Endothelial cell of umbilical vein (primary cell): Measurements from ENCODE around the gene GALNT17. TPM values are rescaled to one million over a fixed set of nuclear protein-coding genes. Genes with fewer than 3 reads are reported as not detected.

ENCODE experiments used
- BruUV-seq: library from RNA; stranded (reverse); fragments of 400-500 nt; replicated peaks from 2 replicates; lab custom pipeline; 2021; lab: Mats Ljungman, UMichigan
- CTCF ChIA-PET: fragments of 300-600, 350-600 bp; sonication (Branson Sonifier 250); formaldehyde crosslinking; loops from one replicate; lab custom pipeline; 2021; ENCODE audit warnings: antibody characterized with exemption, inconsistent platforms; lab: Charles Lee
- POLR2A ChIA-PET: fragments of 300-600, 350-600 bp; sonication (Branson Sonifier 250); formaldehyde crosslinking; loops from one replicate; lab custom pipeline; 2021; ENCODE audit warnings: antibody characterized with exemption, inconsistent platforms; lab: Charles Lee
- DNase-seq: peaks from one replicate; pipeline ENCODE4 v3.0.0-alpha.2; 2011; ENCODE audit warnings: low read depth, low spot score
- FAIRE-seq: peaks from 2 replicates; lab custom pipeline; 2011; peaks lifted over from hg19 to GRCh38; lab: Jason Lieb, UNC
- H2AFZ ChIP-seq: 2 replicates; pipeline ENCODE4 v1.6.0; 2012; ENCODE audit warnings: low read depth, low read length, control low read depth, inconsistent platforms
- H3K27ac ChIP-seq: 2 replicates; pipeline ENCODE4 v1.5.1; 2011; ENCODE audit warnings: low read depth, mild to moderate bottlenecking, control low read depth, low read length, moderate library complexity; ENCODE audit not compliant: insufficient read depth
- H3K27me3 ChIP-seq, 2 experiments: 2 replicates each; pipeline versions ENCODE4 v1.6.0 to v1.6.1; 2011; ENCODE audit warnings: low read length in 2 of 2, mixed read lengths in 1 of 2; ENCODE audit not compliant: control insufficient read depth in 2 of 2, insufficient read depth in 2 of 2
- H3K36me3 ChIP-seq, 2 experiments: 2 replicates in 1 of 2; 3 replicates in 1 of 2; pipeline ENCODE4 v1.5.1; 2011; ENCODE audit warnings: low read length in 2 of 2, mild to moderate bottlenecking in 1 of 2, moderate library complexity in 1 of 2; ENCODE audit not compliant: control insufficient read depth in 2 of 2, insufficient read depth in 2 of 2; ENCODE audit errors: extremely low read depth in 1 of 2
- H3K4me1 ChIP-seq: 3 replicates; pipeline ENCODE4 v1.5.1; 2011; ENCODE audit warnings: mild to moderate bottlenecking, low read length; ENCODE audit not compliant: control insufficient read depth, insufficient read depth; ENCODE audit errors: extremely low read depth
- H3K4me2 ChIP-seq: 2 replicates; pipeline ENCODE4 v1.6.1; 2011; ENCODE audit warnings: low read length, control low read depth, mixed read lengths; ENCODE audit not compliant: insufficient read depth
- H3K4me3 ChIP-seq, 3 experiments: fragments of 200-600 bp in 1 of 3; sonication (generic), shearing (Covaris generic) in 1 of 3; replicated peaks in 1 of 3; 2 replicates each; pipeline ENCODE4 v1.5.1; 2011 to 2016; ENCODE audit warnings: control low read depth in 3 of 3, low read length in 3 of 3, mild to moderate bottlenecking in 2 of 3, inconsistent platforms in 1 of 3, low read depth in 1 of 3, moderate library complexity in 1 of 3; ENCODE audit not compliant: insufficient read depth in 1 of 3
- H3K79me2 ChIP-seq: 2 replicates; pipeline ENCODE4 v1.6.0; 2012; ENCODE audit warnings: low read length, inconsistent platforms; ENCODE audit not compliant: control insufficient read depth, insufficient read depth
- H3K9ac ChIP-seq: replicated peaks from 2 replicates; pipeline ENCODE3; 2011; ENCODE audit warnings: low read length, control low read depth; ENCODE audit not compliant: insufficient read depth; ENCODE audit errors: extremely low read depth
- H3K9me1 ChIP-seq: replicated peaks from 3 replicates; pipeline ENCODE4 v1.6.0; 2011; ENCODE audit warnings: mild to moderate bottlenecking, low read length; ENCODE audit not compliant: control insufficient read depth, insufficient read depth; ENCODE audit errors: extremely low read depth
- H3K9me3 ChIP-seq: replicated peaks from 2 replicates; pipeline ENCODE4 v1.5.1; 2012; ENCODE audit warnings: low read length, inconsistent platforms; ENCODE audit not compliant: control insufficient read depth, insufficient read depth
- H4K20me1 ChIP-seq: replicated peaks from 2 replicates; pipeline ENCODE3; 2011; ENCODE audit warnings: mild to moderate bottlenecking, low read length; ENCODE audit not compliant: control insufficient read depth, insufficient read depth; ENCODE audit errors: extremely low read depth
- EZH2 ChIP-seq: IDR thresholded peaks from 2 replicates; pipeline ENCODE4 v1.6.1; 2012; ENCODE audit warnings: borderline replicate concordance, low read depth, mild to moderate bottlenecking, moderate library complexity, low read length, inconsistent platforms; ENCODE audit not compliant: severe bottlenecking
- FOS ChIP-seq: IDR thresholded peaks from 2 replicates; pipeline ENCODE4 v1.6.1; 2011; ENCODE audit warnings: mild to moderate bottlenecking, low read length, moderate library complexity, borderline replicate concordance; ENCODE audit not compliant: insufficient read depth
- GATA2 ChIP-seq: IDR thresholded peaks from 2 replicates; pipeline ENCODE4 v1.7.0; 2011; ENCODE audit warnings: low read depth, mild to moderate bottlenecking, moderate library complexity, mixed read lengths, low read length; ENCODE audit not compliant: insufficient read length, insufficient read depth
- JUN ChIP-seq: IDR thresholded peaks from 2 replicates; pipeline ENCODE4 v1.6.1; 2011; ENCODE audit warnings: borderline replicate concordance, low read depth; ENCODE audit not compliant: insufficient read length, insufficient read depth
- MAX ChIP-seq: IDR thresholded peaks from 2 replicates; pipeline ENCODE4 v1.6.1; 2011; ENCODE audit not compliant: insufficient read depth, insufficient read length
- MYC ChIP-seq: IDR thresholded peaks from one replicate; pipeline ENCODE4 v1.6.1; 2011; ENCODE audit warnings: mild to moderate bottlenecking, low read depth, low read length
- POLR2A ChIP-seq: IDR thresholded peaks from 2 replicates; pipeline ENCODE4 v1.6.1; 2012; ENCODE audit warnings: low read depth, mild to moderate bottlenecking, control low read depth, low read length
- POLR2AphosphoS5 ChIP-seq: IDR thresholded peaks from 2 replicates; pipeline ENCODE4 v1.6.1; 2012; ENCODE audit warnings: low read depth, mild to moderate bottlenecking, control low read depth, low read length, moderate library complexity; ENCODE audit not compliant: insufficient read depth
- dilution Hi-C: fragments of 300-500 bp; cut with MboI; formaldehyde crosslinking; loops from one replicate; pipeline ENCODE4 v1.15.0; 2019; ENCODE audit warnings: low sequenced_read_pairs; ENCODE audit not compliant: extremely low pct_ligation_motif_present
- intact Hi-C: fragments of 100-400 bp; cut with micrococcal nuclease; formaldehyde crosslinking; loops from one replicate; pipeline ENCODE4 v1.10.0; 2022
- polyA plus RNA-seq, 4 experiments: library from polyadenylated mRNA; depleted of rRNA in 3 of 4; stranded (reverse) in 3 of 4; unstranded in 1 of 4; fragments of >200 nt; gene quantifications; 2 replicates each; pipeline versions ENCODE4 v1.2.1 to v1.2.3, GENCODE V29; 2011 to 2012; ENCODE audit warnings: missing spikeins in 1 of 4
- total RNA-seq: library from RNA; stranded (reverse); gene quantifications from 2 replicates; pipeline ENCODE4 v1.2.3, GENCODE V29; 2021
- TF ChIP-seq, protein P1 (sequence below), 2 donors: IDR thresholded peaks; 1 replicate in 1 of 2; 2 replicates in 1 of 2; pipeline ENCODE4 v1.5.1; 2011; ENCODE audit warnings: low read length in 2 of 2, mild to moderate bottlenecking in 2 of 2, moderate library complexity in 2 of 2, control low read depth in 1 of 2, inconsistent platforms in 1 of 2, low read depth in 1 of 2; ENCODE audit not compliant: insufficient read depth in 1 of 2; ENCODE audit errors: extremely low read depth in 1 of 2

The GALNT17 gene
- total and polyA plus RNA-seq, 2 donors (not counting 3 experiments of a cell fraction or from before 2014, with no cell fraction given) = not detected

DNA sequence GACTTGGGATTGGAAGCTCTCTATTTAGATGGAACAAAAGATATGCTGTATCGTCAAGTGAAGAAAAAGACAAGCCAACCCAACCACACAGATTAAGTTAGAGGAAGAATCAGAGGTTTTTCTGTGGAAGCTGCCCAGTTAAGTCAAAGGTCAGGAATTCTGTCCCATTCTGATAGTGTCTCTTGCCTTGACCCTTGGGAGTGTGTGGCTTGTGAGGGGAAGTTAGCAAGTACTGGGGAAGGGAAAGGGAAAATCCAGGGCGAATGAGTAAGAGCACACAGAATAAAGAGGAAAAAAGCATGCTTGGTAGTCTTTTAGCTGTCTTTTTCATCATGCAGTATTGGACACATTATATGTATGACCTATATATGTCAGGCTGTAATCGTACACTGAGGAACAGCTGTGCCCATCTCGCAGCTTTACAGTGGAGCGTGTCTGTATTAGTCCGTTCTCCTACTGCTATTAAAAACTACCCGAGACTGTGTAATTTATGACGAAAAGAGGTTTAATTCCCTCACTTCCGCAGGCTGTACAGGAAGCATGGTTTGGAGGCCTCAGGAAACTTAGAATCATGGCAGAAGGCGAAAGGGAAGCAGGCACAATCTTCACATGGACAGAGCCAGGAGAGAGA, 197.2 kb downstream of the GALNT17 start:
- H3K36me3 ChIP-seq = no peaks in the 10 kb centered on the region
- intact Hi-C loops = no loop called here
- no peaks in the 10 kb centered on the region for H3K9me1 ChIP-seq

More for the DNA sequence above, 197.2 kb downstream of the GALNT17 start:
- DNase-seq = no peak
- Histone ChIP-seq H3K4me3 (no peak overlapping the region), H3K9me3 (peaks cover 4% of the 10 kb centered on the region), H3K4me1 (no peaks in the 10 kb centered on the region), H3K79me2 (no peaks in the 10 kb centered on the region), H3K4me2 (no peak overlapping the region), H2AFZ (no peak overlapping the region), H3K27ac (no peak overlapping the region), H3K9ac (no peak overlapping the region), H4K20me1 (no peaks in the 10 kb centered on the region), H3K27me3 (no peaks in the 10 kb centered on the region)
- ChIA-PET CTCF (no interaction called here), POLR2A (no interaction called here)
- BruUV-seq = no TSS peak
- no peak for FAIRE-seq
- dilution Hi-C loops = no loop called here
- TF ChIP-seq POLR2AphosphoS5 = no peak
- no peak for TF ChIP-seq MAX
- no peak for TF ChIP-seq JUN
- TF ChIP-seq MYC = no peak
- TF ChIP-seq POLR2A = no peak
- TF ChIP-seq EZH2 = no peak
- TF ChIP-seq GATA2 = no peak
- TF ChIP-seq, protein P1, sequence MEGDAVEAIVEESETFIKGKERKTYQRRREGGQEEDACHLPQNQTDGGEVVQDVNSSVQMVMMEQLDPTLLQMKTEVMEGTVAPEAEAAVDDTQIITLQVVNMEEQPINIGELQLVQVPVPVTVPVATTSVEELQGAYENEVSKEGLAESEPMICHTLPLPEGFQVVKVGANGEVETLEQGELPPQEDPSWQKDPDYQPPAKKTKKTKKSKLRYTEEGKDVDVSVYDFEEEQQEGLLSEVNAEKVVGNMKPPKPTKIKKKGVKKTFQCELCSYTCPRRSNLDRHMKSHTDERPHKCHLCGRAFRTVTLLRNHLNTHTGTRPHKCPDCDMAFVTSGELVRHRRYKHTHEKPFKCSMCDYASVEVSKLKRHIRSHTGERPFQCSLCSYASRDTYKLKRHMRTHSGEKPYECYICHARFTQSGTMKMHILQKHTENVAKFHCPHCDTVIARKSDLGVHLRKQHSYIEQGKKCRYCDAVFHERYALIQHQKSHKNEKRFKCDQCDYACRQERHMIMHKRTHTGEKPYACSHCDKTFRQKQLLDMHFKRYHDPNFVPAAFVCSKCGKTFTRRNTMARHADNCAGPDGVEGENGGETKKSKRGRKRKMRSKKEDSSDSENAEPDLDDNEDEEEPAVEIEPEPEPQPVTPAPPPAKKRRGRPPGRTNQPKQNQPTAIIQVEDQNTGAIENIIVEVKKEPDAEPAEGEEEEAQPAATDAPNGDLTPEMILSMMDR (IDR thresholded peaks at IDR 0.05; ENCODE audit: extremely low read depth in 1 of 2, insufficient read depth in 1 of 2, low read depth in 1 of 2, low read length in 2 of 2) = no peak
- no peak for TF ChIP-seq FOS
